Stimulated activated CD4-positive, alpha-beta T cell treated with anti-CD3 and anti-CD28 coated beads, TNF-alpha, amount 100 ng/mL, for 48 hours (primary cell): Measurements from ENCODE around the gene SH2D3C.

ENCODE experiments used
- DNase-seq, 3 donors: peaks; one replicate each; pipeline ENCODE4 v3.0.0-alpha.2; 2020; ENCODE audit warnings: low read depth in 3 of 3

The SH2D3C gene

GRCh38 chr9:127744398-127745110 is 33.9 kb downstream of the SH2D3C start:
- DNase-seq, result no peak

- no peak for DNase-seq
Observed at GRCh38 chr9:127742435-127743088, 35.9 kb downstream of the SH2D3C start.

- DNase-seq, result no peak
Observed at GRCh38 chr9:127741831-127742434, 36.5 kb downstream of the SH2D3C start.

- no peak for DNase-seq
Observed at GRCh38 chr9:127739614-127740330, 38.7 kb downstream of the SH2D3C start.

GRCh38 chr9:127738666-127739065 is 39.8 kb downstream of the SH2D3C start:
- DNase-seq, result no peak

- no peak for DNase-seq
Observed at GRCh38 chr9:127735530-127736185, 42.8 kb downstream of the SH2D3C start.

GRCh38 chr9:127734747-127735529 is 43.5 kb downstream of the SH2D3C start, which contains the start of gene TOR2A:
TOR2A (minus strand) TSS chr9:127735294; CDS start chr9:127735270, 24 bp downstream.
- peak; percentile 96 to 99 (median 97) for DNase-seq

- DNase-seq, result peak in 1 of 3 donors; percentile 80
Observed at GRCh38 chr9:127734247-127734746, 44.2 kb downstream of the SH2D3C start.

- no peak for DNase-seq
Observed at GRCh38 chr9:127733614-127734013, 44.9 kb downstream of the SH2D3C start.

- no peak for DNase-seq
Observed at GRCh38 chr9:127732444-127732843, 46.0 kb downstream of the SH2D3C start.

GRCh38 chr9:127731938-127732337 is 46.5 kb downstream of the SH2D3C start:
- no peak for DNase-seq

- DNase-seq, result no peak
Observed at GRCh38 chr9:127730799-127731410, 47.6 kb downstream of the SH2D3C start.

GRCh38 chr9:127730262-127730661 is 48.2 kb downstream of the SH2D3C start:
- no peak for DNase-seq

- DNase-seq, result no peak
Observed at GRCh38 chr9:127729522-127730256, 48.8 kb downstream of the SH2D3C start.

GRCh38 chr9:127728808-127729207 is 49.7 kb downstream of the SH2D3C start:
- DNase-seq, result no peak

GRCh38 chr9:127726871-127727270 is 51.6 kb downstream of the SH2D3C start:
- no peak for DNase-seq

GRCh38 chr9:127724012-127724411 is 54.5 kb downstream of the SH2D3C start:
- DNase-seq, result no peak

- DNase-seq, result no peak
Observed at GRCh38 chr9:127723444-127723843, 55.0 kb downstream of the SH2D3C start.

GRCh38 chr9:127723013-127723412 is 55.5 kb downstream of the SH2D3C start:
- no peak for DNase-seq
